ENCODE data around the gene SARS2.
"Not testable (repeated sequence)": the region's sequence is repeated elsewhere in the genome, so short reads cannot be mapped to it uniquely, and the experiment has no call there.

The SARS2 gene

GRCh38 chr19:38892841-38893240 lies 37.7 kb downstream of the SARS2 start:
- DNase-seq (ENCODE audit: low read depth in 2 of 2): no peak

GRCh38 chr19:38891771-38892170 lies 38.8 kb downstream of the SARS2 start:
- no peak for DNase-seq (ENCODE audit: low read depth in 2 of 2)

DNA sequence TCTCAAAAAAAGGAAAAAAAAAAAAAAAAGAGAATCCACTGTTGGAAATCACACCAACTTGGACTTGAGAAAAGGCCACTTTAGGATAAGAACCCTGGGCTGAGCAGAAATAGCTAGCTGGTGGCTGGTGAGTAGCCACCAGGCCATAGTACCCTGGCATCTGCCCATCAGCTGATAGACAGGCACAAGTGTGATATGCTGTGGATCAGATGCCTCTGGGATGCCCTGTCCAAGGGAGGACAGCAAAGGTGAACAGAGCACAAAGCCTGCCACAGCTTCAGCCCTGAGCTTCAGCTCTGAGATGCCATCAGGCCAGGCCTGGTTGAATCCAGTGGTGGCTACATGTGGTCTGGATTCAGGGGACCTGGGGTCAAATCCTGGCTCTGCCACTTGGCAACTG lies 39.9 kb downstream of the SARS2 start:
- DNase-seq (ENCODE audit: low read depth in 2 of 2): no peak

DNA sequence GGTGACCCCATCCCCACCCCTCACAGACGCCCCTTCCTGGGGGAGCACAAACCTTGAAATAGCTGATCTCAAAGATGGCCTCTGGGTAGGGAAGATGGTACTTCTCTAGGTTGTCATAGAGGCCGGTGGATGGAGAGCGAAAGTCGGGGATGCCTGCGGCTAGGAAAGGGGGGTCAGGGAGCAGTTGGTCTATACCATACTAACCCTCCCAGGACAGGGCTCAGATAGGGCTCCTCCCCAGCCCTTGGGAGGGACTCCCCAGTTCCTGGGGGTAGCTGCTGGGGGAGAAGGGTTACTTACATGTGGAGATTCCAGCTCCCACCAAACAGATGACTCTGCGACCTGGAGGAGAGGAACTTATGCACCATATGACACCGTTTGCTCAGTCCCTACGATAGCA lies 40.8 kb downstream of the SARS2 start:
- DNase-seq (ENCODE audit: low read depth in 2 of 2): no peak

GRCh38 chr19:38888876-38889275 lies 41.7 kb downstream of the SARS2 start:
- no peak for DNase-seq (ENCODE audit: low read depth in 2 of 2)

GRCh38 chr19:38884691-38885090 lies 45.9 kb downstream of the SARS2 start:
- not testable (repeated sequence) for DNase-seq (ENCODE audit: low read depth in 2 of 2)

- no peak for DNase-seq (ENCODE audit: low read depth in 2 of 2)
Observed at GRCh38 chr19:38883286-38883685, 47.3 kb downstream of the SARS2 start.

DNA sequence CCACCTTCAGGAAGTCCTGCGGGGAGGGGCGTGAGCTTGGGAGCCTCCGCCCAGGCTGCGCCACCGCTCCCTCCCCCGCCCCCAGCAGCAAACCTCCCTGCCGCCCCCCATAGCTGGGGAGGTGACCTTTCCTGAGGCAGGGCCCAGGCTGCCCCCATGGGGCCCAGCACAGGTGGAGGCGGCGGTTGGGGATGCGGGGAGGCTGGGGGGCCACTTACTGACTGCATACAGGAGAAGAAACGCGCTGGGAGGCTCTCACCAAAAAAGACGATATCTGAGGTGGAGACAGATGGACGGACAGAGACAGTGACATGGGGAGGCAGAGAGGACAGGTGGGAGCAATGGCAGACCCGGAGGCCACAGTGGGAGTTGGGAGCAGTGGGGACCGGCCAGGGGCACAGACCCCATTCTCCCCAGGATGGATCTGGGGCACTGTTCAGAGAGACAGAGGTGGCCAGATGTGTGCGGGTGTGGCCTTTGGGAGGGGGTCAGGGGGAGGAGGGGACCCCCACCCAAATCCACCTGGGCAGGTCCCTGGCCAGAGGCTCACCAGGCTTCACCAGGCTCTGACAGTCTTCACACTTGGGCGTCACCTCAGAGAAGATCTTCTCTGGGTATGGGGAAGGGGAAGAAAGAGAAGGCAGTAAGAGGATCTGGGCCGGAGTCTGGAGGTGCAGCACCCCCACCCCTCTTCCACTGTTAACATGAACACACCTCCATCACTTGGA lies 49.5 kb downstream of the SARS2 start:
- no peak for DNase-seq (ENCODE audit: low read depth in 2 of 2)

DNA sequence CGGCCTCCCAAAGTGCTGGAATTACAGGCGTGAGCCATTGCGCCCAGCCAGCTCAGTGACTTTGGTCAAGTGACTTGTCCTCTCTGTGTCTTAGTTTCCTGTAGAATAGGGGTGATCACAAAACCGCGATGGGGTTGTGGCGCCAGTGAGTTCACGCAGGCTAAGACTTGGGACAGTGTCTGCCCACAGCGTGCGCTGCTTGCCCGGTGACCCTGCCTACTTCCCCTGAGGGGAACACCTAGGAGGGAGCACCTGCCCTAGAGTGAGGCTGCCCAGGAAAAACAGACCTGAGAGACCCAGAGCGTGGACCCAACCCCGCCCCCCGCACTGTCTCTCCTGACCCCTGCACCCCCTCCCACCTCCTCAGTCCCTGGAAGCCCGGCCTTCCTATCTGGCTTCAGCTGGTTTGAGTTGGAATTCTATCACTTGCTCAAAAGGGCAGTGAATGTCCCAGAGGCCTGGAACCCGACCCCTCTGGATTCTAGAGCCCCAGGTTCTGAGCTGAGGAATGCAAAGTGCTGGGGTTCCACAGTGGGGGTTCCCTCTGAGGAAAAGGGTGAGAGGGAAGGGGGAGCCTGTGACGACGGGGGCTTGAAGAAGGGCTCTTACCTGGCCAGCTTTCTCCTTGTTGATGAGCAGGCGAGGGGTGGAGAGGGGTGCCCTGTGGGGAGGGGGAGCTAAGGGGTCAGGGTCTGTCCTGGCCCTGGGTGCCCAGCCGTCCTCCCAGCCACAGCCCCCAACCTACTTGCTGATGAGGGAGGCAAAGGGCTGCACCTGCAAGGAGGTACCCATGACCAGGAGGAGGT lies 50.3 kb downstream of the SARS2 start:
- DNase-seq (ENCODE audit: low read depth in 2 of 2): no peak

GRCh38 chr19:38879400-38879751 lies 51.2 kb downstream of the SARS2 start:
- DNase-seq (ENCODE audit: low read depth in 2 of 2): no peak

- DNase-seq (ENCODE audit: low read depth in 2 of 2): no peak
Observed at GRCh38 chr19:38878575-38879399, 51.8 kb downstream of the SARS2 start.

GRCh38 chr19:38877781-38878574 lies 52.6 kb downstream of the SARS2 start, which contains the start of gene RINL:
RINL (minus strand) TSS chr19:38878275; CDS start chr19:38876742, 1,533 bp downstream.
- peak; percentile 46 to 51 for DNase-seq (ENCODE audit: low read depth in 2 of 2)

DNA sequence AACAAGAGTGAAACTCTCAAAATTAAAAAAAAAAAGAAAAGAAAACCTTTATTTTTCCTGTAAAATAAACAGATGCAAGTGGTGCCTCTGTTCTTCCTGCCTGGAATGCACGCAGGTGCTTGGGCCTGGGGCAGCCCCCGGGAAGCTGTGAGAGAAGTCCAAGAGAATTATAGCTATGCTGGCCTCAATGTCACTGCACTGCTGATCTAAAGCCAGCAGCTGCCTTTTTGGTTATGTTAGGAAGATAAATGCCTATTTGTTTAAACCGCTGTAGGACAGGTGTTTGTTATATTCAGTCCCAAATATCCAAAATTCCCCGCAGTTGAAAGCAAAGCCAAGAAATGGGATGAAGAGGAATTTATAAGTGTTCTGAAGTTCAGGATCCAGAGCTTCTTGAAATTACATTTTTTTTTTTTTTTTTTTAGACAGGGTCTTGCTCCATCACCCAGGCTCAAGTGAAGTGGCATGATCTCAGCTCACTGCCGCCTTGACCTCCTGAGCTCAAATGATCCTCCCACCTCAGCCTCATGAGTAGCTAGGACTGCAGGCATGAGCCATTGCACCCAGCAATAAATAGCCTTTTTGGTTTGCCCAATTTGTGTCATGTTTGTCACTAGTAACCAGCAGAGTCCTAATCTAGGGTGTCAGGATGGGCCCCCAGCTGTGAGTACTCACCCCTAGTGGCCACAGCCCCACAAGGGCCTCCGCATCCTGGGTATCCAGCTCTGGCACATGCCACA lies 54.7 kb downstream of the SARS2 start:
- DNase-seq (ENCODE audit: low read depth in 2 of 2): no peak

DNA sequence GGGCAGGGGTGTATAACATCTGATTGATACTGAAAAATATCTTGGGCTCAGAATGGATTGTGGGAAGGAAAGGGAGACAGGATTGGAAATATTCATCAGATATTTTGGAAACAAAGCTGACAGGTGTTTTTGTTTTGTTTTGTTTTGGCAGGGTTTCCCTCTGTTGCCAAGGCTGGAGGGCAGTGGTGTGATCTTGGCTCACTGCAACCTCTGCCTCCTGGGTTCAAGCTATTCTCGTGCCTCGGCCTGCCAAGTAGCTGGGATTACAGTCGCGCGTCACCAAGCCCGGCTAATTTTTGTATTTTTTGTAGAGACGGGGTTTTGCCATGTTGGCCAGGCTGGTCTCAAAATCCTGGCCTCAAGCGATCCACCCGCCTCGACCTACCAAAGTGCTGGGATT lies 57.2 kb downstream of the SARS2 start:
- not testable (repeated sequence) for DNase-seq (ENCODE audit: low read depth in 2 of 2)

DNA sequence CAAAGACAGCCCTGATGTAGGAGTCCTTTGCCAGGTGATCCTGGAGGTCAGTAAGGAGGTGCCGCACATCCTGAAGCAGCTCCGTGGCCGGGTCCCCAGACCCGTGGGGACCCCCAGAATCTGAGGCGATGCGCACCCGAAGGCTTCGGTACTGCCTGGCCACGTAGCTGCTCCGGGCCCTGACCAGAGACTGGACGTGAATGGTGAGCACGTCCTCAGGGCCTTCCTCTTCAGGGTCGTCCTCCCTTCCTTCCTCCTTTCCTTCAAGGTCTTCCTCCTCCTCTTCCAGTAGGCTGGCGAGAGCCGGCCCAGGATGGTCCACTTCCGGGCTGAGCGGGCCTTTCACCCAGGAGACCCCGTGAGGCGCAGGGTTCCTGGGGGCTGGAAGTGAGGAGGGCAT lies 60.0 kb downstream of the SARS2 start:
- DNase-seq (ENCODE audit: low read depth in 2 of 2): no peak

GRCh38 chr19:38869836-38870607 lies 60.5 kb downstream of the SARS2 start:
- peak; percentile 84 to 88 for DNase-seq (ENCODE audit: low read depth in 2 of 2)

- no peak for DNase-seq (ENCODE audit: low read depth in 2 of 2)
Observed at GRCh38 chr19:38869160-38869835, 61.3 kb downstream of the SARS2 start.

- no peak for DNase-seq (ENCODE audit: low read depth in 2 of 2)
Observed at GRCh38 chr19:38868551-38868950, 62.0 kb downstream of the SARS2 start.

DNA sequence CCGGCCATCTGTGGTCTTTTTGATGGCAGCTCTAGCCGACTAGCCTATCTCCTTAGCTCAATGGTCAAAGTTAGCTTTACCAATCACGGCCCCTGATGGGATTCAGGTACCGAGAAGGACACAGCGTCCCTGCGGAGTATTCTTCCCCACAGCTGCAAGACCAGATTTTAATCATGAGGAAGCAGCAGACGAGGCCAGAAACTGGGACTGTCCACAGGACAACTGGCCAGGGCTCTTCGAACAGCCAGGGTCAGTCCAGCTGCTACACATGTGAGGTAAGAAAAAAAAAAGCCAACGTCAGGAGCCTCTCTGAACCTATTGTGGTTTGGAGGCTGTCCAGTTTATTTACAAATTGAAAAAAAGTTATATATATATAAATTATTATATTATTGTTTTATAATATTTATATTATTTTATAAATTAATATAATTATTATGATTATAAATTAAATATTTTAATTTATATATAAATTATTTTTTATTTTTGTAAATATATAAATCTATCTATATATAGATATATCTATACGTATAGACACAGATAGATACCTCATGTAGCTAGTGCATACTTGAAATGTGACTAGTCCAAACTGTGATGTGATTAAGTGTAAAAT lies 63.3 kb downstream of the SARS2 start:
- DNase-seq (ENCODE audit: low read depth in 2 of 2): no peak

Data from stimulated activated CD8-positive, alpha-beta memory T cell treated with anti-CD3 and anti-CD28 coated beads, Interleukin-2, amount 100 ng/mL, for 1 hour (primary cell).